Duodenal mucosa (tissue), 2 donors: ENCODE measurements around the gene EIF3F.

Experiments used
- H3K27ac ChIP-seq: one replicate; pipeline ENCODE4 v1.7.0; 2013; ENCODE audit warnings: low read depth, low read length
- H3K27me3 ChIP-seq, 2 donors: one replicate each; pipeline ENCODE4 v1.7.0; 2013; ENCODE audit warnings: low read length in 2 of 2, control low read depth in 1 of 2; ENCODE audit not compliant: insufficient read depth in 2 of 2, control insufficient read depth in 1 of 2
- H3K36me3 ChIP-seq, 2 donors: one replicate each; pipeline ENCODE4 v1.7.0; 2013; ENCODE audit warnings: low read length in 2 of 2, control low read depth in 1 of 2; ENCODE audit not compliant: insufficient read depth in 2 of 2, control insufficient read depth in 1 of 2
- H3K4me1 ChIP-seq, 2 donors: one replicate each; pipeline ENCODE4 v1.7.0; 2013; ENCODE audit warnings: low read length in 2 of 2, control low read depth in 1 of 2; ENCODE audit not compliant: insufficient read depth in 2 of 2, control insufficient read depth in 1 of 2
- H3K4me3 ChIP-seq, 2 donors: one replicate each; pipeline ENCODE4 v1.7.0; 2013; ENCODE audit warnings: low read length in 2 of 2, low read depth in 1 of 2
- H3K9ac ChIP-seq, 2 donors: one replicate each; pipeline ENCODE4 v1.7.0; 2013; ENCODE audit warnings: low read length in 2 of 2, low read depth in 1 of 2
- H3K9me3 ChIP-seq, 2 donors: one replicate each; pipeline ENCODE4 v1.7.0; 2013; ENCODE audit warnings: low read length in 2 of 2, control low read depth in 1 of 2; ENCODE audit not compliant: control insufficient read depth in 1 of 2

EIF3F gene

DNA sequence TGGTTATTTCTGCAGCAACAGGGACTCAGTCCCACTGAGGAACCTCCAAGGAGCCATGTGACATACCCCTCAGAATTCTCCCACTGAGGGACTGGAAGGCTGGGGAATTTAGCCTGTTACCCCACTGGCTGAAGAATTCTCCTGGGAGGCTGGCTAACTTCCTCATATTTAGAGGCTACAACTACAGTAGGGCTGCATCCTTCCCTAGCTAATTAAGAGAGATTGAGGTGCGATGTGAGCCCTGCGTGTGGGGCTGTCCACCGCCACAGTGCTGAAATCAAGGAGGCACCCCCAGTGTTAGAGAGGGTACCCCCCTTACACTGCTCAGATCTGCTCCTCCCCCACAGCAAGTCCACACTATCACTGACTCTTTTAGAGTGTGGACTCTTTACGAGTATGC is 21.1 kb downstream of the EIF3F start:
- no peaks in the 10 kb centered on the region for H3K4me1 ChIP-seq
- H3K27ac ChIP-seq: no peak overlapping the region
- H3K9me3 ChIP-seq: no peaks in the 10 kb centered on the region
- no peaks in the 10 kb centered on the region for H3K27me3 ChIP-seq
- H3K4me3 ChIP-seq: no peak overlapping the region
- H3K9ac ChIP-seq: no peak overlapping the region
- no peaks in the 10 kb centered on the region for H3K36me3 ChIP-seq

DNA sequence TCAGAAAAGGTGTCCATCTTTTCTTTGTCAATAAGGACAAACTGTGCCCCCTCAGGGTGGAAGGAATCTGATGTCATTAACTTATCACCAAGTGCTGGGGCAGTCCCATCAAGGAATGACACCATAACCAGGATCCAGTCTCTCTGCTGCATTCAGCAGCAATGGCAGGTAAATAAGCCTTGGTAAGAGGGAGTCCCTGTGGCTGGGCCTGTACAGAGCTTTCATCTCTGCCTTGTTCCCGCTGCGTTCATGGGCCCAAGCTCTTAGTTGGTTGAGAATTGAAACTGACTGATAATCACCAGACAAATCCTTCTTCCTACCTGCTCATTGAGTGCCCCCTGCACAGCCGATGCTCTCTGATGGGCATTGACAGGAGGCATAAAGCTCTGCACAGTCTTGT is 22.7 kb downstream of the EIF3F start:
- H3K4me3 ChIP-seq: no peak overlapping the region
- no peaks in the 10 kb centered on the region for H3K9me3 ChIP-seq
- no peaks in the 10 kb centered on the region for H3K4me1 ChIP-seq
- H3K27me3 ChIP-seq: no peaks in the 10 kb centered on the region
- H3K36me3 ChIP-seq: no peaks in the 10 kb centered on the region
- no peak overlapping the region for H3K9ac ChIP-seq
- H3K27ac ChIP-seq: no peak overlapping the region

DNA sequence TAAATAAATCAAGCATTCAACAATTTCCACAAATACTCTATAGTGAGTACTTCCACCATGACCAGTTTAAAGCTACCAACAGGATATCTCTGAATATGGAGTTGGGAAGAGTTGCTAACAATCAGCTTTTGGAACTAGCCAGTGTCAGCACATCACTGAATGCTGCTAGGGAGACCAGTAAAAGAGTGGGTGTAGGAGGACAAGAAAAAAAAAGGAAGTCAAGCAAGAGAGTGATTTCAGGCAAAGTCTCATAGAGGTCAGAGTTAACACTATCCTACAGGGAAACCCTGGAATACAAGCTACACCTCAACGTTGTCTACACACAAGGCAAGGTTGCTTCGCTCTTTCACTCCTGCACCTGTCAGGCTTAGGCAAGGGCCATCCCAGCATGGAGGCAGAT is 24.2 kb downstream of the EIF3F start:
- no peaks in the 10 kb centered on the region for H3K4me1 ChIP-seq
- H3K9me3 ChIP-seq: no peaks in the 10 kb centered on the region
- H3K9ac ChIP-seq: no peak overlapping the region

DNA sequence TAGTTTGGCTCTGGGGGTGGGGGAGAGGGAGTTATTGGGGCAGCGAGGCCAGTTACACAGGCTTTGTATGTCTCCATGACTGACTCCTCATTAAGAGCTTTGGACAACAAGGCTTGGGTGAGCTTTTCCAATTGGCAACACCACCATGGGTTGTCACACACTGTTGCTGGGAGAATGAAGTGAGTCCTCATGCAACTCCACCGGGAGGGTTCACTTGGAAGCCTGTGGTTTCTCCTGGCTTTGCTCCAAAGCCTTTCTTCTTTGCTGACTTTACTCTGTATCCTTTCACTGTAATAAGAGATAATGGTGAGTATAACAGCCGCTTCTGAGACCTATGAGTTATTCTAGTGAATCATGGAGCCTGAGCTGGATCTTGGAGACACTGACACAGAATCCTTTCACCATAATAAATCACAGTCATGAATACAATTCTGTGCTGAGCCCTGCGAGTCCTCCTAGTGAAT is 24.9 kb downstream of the EIF3F start:
- H3K4me1 ChIP-seq: no peaks in the 10 kb centered on the region
- no peak overlapping the region for H3K4me3 ChIP-seq
- H3K36me3 ChIP-seq: no peaks in the 10 kb centered on the region
- H3K27me3 ChIP-seq: peaks cover 9 to 13% of the 10 kb centered on the region in 2 donors
- H3K27ac ChIP-seq: no peak overlapping the region
- H3K9ac ChIP-seq: no peak overlapping the region
- no peaks in the 10 kb centered on the region for H3K9me3 ChIP-seq

More for the DNA sequence above, 24.2 kb downstream of the EIF3F start:
- no peak overlapping the region for H3K27ac ChIP-seq
- H3K4me3 ChIP-seq: no peak overlapping the region
- H3K36me3 ChIP-seq: no peaks in the 10 kb centered on the region
- H3K27me3 ChIP-seq: peaks cover 3 to 7% of the 10 kb centered on the region in 2 donors

DNA sequence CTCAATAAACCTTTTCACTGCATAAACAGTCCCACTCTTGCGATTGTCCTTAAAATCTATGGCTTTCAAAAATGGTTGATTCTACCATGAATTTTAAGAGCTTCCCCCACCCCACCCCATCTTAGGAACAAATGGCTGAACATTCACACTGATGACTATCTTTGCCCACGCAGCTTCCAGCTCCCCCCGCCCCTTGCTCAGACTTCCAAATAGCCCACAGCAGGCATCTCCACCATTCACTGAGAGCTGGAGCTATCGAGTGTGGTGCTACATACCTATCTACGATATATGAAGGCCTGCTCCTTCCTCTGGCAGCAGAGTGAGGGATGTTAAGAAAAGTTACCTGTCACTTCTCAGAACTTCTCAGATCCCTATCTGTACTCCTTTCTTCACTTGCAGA is 26.7 kb downstream of the EIF3F start:
- Histone ChIP-seq H3K4me1 (no peaks in the 10 kb centered on the region), H3K4me3 (no peak overlapping the region), H3K27ac (no peak overlapping the region), H3K9ac (no peak overlapping the region), H3K9me3 (no peaks in the 10 kb centered on the region), H3K27me3 (peaks cover 20 to 30% of the 10 kb centered on the region in 2 donors), H3K36me3 (no peaks in the 10 kb centered on the region)

DNA sequence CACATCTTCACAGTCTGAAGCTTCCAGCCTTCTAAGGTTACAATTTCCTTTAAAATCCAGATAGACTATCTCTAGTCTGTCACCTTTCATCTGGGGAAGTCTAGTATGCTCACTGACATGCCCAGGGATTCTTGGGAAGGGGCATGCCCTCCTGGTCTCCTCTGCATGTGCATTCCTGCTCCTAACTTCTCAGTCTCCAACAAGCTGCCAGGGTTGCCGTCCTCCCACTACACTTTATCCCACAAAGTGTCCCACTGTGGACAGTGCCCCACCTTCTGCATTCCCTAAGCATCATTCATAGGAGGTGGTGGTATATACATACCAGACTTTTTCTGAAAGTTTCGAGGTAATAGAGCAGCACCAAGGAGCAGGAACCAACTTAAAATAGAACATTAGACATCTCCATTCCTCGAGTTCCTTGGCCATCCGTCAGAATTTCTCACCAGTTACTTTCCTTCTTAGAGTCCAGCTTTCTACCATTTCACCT is 28.7 kb downstream of the EIF3F start:
- H3K27me3 ChIP-seq: peaks cover 31 to 45% of the 10 kb centered on the region in 2 donors

DNA sequence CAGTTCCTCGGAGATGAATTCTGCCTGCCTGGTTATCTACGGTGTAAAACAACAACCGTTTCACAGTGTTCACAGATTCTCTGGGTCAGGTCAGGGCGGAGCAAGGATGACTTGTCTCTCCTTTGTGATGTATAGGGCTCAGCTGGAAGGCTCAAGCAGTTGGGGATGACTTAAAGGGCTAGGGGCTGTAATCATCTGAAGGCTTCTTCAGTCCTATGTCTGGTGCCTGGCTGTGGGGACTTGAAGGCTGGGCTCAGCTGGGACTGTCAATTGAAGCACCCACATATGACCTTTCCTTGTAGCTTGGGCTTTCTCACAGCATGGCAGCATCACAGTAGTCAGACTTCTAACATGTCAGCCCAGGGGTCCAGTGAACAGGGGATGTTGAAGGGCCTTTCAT is 29.3 kb downstream of the EIF3F start:
- Histone ChIP-seq H3K27ac (no peak overlapping the region), H3K9ac (no peak overlapping the region), H3K27me3 (peaks cover 36 to 45% of the 10 kb centered on the region in 2 donors), H3K9me3 (no peaks in the 10 kb centered on the region), H3K4me1 (no peaks in the 10 kb centered on the region), H3K36me3 (no peaks in the 10 kb centered on the region), H3K4me3 (no peak overlapping the region)

More for the DNA sequence above, 28.7 kb downstream of the EIF3F start:
- Histone ChIP-seq H3K9me3 (no peaks in the 10 kb centered on the region), H3K36me3 (no peaks in the 10 kb centered on the region), H3K9ac (no peak overlapping the region), H3K27ac (no peak overlapping the region), H3K4me1 (no peaks in the 10 kb centered on the region), H3K4me3 (no peak overlapping the region)

DNA sequence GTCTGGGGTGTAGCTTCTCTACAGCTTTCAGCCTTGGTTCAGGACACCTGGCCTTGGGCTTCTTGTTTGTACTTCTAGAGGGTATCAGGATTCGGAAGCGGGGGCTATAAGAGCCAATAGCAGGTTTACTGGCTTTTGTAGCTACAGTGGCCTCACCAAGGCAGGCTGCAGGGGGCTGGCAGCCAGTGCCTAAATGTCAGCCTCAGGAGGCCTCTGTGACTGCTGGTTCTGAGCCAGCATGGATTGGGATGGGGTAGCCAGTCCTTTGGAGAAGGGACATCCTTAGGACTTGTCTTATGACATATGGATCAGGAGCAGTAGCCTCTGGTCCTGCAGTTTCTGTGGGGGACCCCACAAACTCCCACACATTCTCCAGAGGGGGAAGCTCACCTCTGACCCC is 29.9 kb downstream of the EIF3F start:
- Histone ChIP-seq H3K36me3 (no peaks in the 10 kb centered on the region), H3K9ac (no peak overlapping the region), H3K27ac (no peak overlapping the region), H3K27me3 (peaks cover 36 to 45% of the 10 kb centered on the region in 2 donors), H3K4me1 (no peaks in the 10 kb centered on the region), H3K9me3 (no peaks in the 10 kb centered on the region), H3K4me3 (no peak overlapping the region)

DNA sequence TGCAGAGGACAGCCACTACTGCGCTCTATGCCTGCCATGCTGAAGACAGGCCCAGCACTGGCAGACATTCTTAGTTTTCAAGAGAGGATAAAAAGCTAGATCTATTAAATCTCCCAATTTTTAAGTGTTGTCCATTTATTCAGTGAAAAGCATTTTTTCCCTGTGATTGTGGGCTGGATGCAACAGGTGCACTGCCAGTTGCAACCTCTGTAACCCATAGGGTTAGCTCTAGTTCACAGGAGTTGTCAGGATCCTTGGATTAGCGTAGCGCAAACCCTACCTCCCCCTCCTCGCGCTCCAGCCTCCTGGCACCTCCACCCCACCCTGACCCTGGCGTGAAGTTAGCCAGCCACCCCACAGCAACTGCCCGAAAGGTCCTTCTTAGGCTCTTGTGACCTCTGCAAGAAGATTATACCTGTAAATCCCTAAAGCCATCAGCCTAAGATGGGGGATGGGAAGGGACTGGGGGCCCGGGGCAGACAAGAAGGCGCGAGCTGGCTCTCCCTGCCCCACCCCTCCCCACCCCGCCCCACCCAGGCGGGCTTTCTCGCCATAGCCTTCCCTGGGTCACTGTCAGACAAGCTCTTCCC is 30.9 kb downstream of the EIF3F start:
- H3K4me1 ChIP-seq: no peaks in the 10 kb centered on the region
- H3K27ac ChIP-seq: no peak overlapping the region
- H3K9me3 ChIP-seq: no peaks in the 10 kb centered on the region
- peaks cover 36 to 45% of the 10 kb centered on the region in 2 donors for H3K27me3 ChIP-seq
- no peaks in the 10 kb centered on the region for H3K36me3 ChIP-seq
- H3K4me3 ChIP-seq: peak overlapping the region in 1 of 2 donors; percentile 44
- no peak overlapping the region for H3K9ac ChIP-seq

DNA sequence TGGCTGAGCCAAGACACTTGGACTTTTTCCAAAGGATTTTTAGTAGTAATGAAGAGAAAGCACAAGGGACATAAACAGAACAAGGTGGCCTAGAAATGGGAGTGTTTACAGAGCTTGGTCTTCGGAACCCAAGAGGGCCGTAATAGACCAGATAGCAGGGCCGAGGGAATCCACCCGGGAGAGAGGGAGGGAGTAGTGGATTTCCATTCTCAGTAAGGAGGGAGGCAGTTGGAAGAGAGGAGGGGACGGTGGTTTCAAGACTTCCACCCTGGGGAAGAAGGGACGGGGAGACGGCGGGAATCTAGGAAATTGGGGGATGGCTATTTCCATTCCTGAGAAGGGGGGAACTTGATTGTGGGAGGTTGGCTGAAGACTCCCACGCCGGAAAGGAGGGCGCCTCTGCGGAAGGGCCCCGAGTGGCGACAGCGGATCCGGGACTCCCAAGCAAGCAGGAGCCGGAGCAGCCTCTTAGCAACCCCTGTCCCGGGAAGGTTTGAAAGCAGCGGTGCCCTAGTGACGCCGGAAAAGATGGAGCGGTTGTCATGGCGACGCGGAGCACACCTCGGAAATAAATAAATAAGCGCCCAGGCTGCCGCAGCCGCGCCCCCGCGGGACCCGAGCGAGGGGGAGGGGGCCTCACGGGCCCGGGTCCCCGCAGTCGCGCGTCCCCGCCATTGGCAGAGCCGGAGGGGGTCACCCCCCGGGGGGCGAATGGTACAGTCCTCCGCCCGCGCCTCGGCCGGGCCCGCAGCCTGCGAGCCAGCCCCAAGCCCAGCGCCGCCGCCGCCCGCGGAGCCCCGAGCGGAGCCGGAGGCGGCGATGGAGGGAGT is 31.6 kb downstream of the EIF3F start:
- Histone ChIP-seq H3K27me3 (peaks cover 36 to 45% of the 10 kb centered on the region in 2 donors), H3K4me3 (peak overlapping the region; percentile 44 to 61), H3K9ac (no peak overlapping the region), H3K27ac (peak overlapping the region; percentile 55), H3K36me3 (no peaks in the 10 kb centered on the region), H3K9me3 (no peaks in the 10 kb centered on the region), H3K4me1 (no peaks in the 10 kb centered on the region)
